Stimulated activated CD8-positive, alpha-beta memory T cell treated with anti-CD3 and anti-CD28 coated beads, Interleukin-15, amount 100 ng/mL, for 4 hours (primary cell): Measurements from ENCODE around the gene STK17A.
"Not testable (repeated sequence)": the region's sequence is repeated elsewhere in the genome, so short reads cannot be mapped to it uniquely, and the experiment has no call there.

Experiments
- DNase-seq, 2 donors: peaks; one replicate each; pipeline ENCODE4 v3.0.0-alpha.2; 2020; ENCODE audit warnings: low read depth in 2 of 2

The STK17A gene

DNA sequence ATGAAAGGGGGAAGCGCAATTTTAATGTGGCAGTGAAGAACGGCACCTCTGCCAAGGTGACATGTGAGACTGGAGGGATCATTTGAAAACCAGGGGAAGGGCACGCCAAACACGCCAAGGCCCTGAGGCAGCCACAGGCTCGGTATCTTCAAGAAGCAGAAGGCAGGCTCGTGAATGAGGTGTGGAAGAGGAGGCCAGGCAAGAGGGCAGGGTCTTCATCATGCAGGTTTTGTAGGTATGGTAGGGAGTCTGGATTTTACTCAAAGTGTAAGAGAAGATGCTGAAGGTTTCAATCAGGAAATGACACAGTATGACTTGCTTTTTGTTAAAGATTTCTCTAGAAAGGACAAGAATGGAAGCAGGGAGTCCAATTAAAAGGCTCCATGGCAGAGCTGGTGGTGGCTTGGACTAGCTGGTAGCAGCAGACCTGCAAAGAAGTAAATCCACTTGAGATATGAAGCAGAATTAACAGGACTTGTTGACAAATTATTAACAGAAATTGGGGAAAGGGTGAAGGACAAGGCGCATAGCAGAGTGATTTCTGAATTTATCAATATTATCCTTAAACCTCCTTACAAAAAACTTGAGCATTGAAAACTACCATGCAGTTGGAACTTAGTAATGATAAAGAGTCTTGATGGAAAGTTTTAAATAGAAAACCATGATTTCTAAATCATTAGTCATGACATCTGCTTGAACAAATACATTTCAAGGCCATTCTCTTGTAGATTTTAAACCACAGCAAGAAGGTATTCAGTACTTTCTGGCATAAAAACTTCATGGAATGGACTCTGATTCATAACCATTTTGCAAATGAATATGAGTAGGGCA lies 76.0 kb downstream of the STK17A start:
- no peak for DNase-seq

DNA sequence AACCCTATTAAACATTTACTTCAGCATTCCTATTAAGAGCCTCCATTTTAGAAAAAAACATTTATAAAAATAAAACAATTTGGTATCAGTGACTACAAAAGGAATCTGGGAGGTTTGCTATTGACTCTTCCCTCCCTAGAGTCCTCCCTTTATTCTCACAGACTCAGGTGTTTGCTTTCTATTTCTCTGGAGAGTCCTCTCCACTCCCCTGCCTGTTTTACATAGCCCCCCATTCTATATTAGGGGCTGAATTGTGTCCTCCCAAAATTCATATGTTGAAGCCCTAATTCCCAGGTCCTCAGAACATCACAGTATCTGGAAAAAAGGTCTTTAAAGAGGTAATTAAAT lies 76.6 kb downstream of the STK17A start:
- no peak for DNase-seq

GRCh38 chr7:43660141-43660540 lies 77.2 kb downstream of the STK17A start:
- DNase-seq = no peak

DNA sequence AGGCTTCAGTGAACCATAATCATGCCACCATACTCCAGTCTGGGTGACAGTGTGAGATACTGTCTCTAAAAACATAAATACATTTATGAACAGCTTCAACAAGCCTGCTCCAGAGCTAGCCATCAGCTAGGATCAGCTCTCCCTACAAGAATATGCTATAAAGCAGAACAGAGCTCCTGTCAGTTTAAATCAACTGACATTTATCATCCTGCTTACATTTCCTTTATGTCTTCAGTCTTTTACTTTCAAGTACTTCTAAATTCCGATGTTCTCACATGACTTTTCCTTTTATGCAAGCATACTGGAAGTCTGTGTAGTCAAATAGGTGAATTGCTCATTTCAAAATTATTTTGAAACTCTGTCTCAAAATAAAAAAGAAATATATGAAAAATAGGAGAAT lies 81.8 kb downstream of the STK17A start:
- no peak for DNase-seq

GRCh38 chr7:43666938-43667337 lies 84.0 kb downstream of the STK17A start:
- DNase-seq = no peak

DNA sequence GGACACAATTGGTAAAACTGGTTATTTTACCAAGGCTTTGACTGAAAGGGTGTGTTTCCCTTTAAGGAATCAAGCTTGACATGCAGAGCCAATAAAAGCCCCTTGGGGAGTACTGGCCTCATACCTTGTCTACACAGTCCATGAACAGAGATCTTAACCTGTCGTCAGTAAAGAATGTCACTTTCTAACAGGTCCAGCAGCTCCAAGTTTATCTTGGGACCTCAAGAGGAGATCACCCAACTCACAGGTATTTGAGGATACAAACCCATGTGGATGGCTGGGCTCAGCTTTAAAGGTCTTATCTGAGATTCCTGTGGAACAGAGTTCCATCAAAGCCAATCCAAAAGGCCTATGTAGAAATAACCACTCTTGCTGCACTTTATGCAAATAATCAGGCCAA lies 85.1 kb downstream of the STK17A start:
- DNase-seq = no peak

- DNase-seq = peak; percentile 42 to 61
These were observed 86.6 kb downstream of the STK17A start for GRCh38 chr7:43669286-43670081.

- no peak for DNase-seq
These were observed 88.6 kb downstream of the STK17A start for GRCh38 chr7:43671521-43671920.

- DNase-seq = not testable (repeated sequence)
These were observed 90.5 kb downstream of the STK17A start for GRCh38 chr7:43673243-43673976.

DNA sequence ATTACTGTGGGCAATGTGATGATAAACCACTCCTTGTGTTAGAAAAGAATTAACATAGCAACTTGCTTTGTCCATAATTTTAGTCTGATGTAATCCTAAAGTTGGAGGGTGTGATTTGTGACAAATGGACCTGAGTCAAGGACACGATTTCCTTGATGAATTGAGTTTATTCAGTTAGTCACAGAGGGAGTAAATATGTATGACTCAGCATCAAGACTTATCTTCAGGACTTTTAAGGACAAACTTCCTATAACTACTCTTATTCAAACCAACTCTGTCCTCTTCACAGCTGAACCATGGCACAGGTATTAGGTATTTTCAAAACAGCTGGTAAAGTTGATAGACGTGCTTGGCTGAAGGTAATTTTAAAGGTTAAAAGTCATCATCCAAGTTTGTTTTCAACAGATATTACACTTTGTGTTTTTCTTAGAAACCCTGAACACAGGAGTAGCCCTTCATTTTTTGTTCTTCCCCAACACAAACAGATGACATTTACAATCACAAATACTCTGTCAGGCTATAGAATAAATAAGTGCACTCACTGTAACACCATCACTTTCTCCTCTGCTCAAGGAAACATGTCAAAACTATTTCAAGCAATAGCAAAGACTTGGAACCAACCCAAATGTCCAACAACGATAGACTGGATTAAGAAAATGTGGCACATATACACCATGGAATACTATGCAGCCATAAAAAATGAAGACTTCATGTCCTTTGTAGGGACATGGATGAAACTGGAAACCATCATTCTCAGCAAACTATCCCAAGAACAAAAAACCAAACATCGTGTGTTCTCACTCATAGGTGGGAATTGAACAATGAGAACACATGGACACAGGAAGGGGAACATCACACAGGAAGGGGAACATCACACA lies 91.9 kb downstream of the STK17A start:
- DNase-seq = no peak
